NCI-H345 treated with DMSO at 0.1 percent for 48 hours (cell line): ENCODE measurements around the gene TMEM30A.

Experiments
- DNase-seq: peaks from one replicate; lab custom pipeline; 2025; ENCODE audit not compliant: unreplicated experiment; lab: John Stamatoyannopoulos, UW

TMEM30A gene

GRCh38 chr6:75266716-75267291 is 17.8 kb downstream of the TMEM30A start:
- peak; percentile 6 for DNase-seq

GRCh38 chr6:75263401-75263750 is 21.2 kb downstream of the TMEM30A start:
- DNase-seq: no peak

GRCh38 chr6:75262716-75263400 is 21.7 kb downstream of the TMEM30A start:
- DNase-seq: no peak

- DNase-seq: no peak
Observed at GRCh38 chr6:75261299-75261698, 23.3 kb downstream of the TMEM30A start.

GRCh38 chr6:75257343-75258087 is 27.1 kb downstream of the TMEM30A start:
- DNase-seq: no peak

- DNase-seq: no peak
Observed at GRCh38 chr6:75250552-75250951, 34.0 kb downstream of the TMEM30A start.

- no peak for DNase-seq
Observed at GRCh38 chr6:75249837-75250236, 34.8 kb downstream of the TMEM30A start.

GRCh38 chr6:75246386-75246785 is 38.2 kb downstream of the TMEM30A start:
- no peak for DNase-seq

GRCh38 chr6:75244063-75244584 is 40.5 kb downstream of the TMEM30A start:
- peak; percentile 44 for DNase-seq

- peak; percentile 98 for DNase-seq
Observed at GRCh38 chr6:75243333-75244062, 41.1 kb downstream of the TMEM30A start, which contains the start of gene COX7A2. TSS of gene COX7A2 (minus strand) at chr6:75243801. CDS start at chr6:75243734, 67 bp downstream.

GRCh38 chr6:75236630-75237029 is 48.0 kb downstream of the TMEM30A start:
- DNase-seq: no peak

- no peak for DNase-seq
Observed at GRCh38 chr6:75235271-75235670, 49.3 kb downstream of the TMEM30A start.

GRCh38 chr6:75234126-75234865 is 50.3 kb downstream of the TMEM30A start:
- DNase-seq: no peak

- no peak for DNase-seq
Observed at GRCh38 chr6:75233092-75233615, 51.4 kb downstream of the TMEM30A start.

- no peak for DNase-seq
Observed at GRCh38 chr6:75230484-75231325, 53.9 kb downstream of the TMEM30A start.

GRCh38 chr6:75224303-75224926 is 60.2 kb downstream of the TMEM30A start:
- no peak for DNase-seq

GRCh38 chr6:75223428-75223827 is 61.2 kb downstream of the TMEM30A start:
- DNase-seq: no peak

- DNase-seq: no peak
Observed at GRCh38 chr6:75222261-75222660, 62.3 kb downstream of the TMEM30A start.

GRCh38 chr6:75221116-75221515 is 63.5 kb downstream of the TMEM30A start:
- DNase-seq: no peak
